ENCODE results near the gene LIN28B.

Gene LIN28B

GRCh38 chr6:105105094-105105493 is 148.2 kb downstream of the LIN28B start:
- in situ Hi-C loops (cut with MboI; ENCODE audit: low sequenced_read_pairs), result no loop called here

- in situ Hi-C loops (cut with MboI; ENCODE audit: low sequenced_read_pairs), result no loop called here
Observed at GRCh38 chr6:105106260-105106659, 149.4 kb downstream of the LIN28B start.

- in situ Hi-C loops (cut with MboI; ENCODE audit: low sequenced_read_pairs), result no loop called here
Observed at GRCh38 chr6:105107207-105107606, 150.3 kb downstream of the LIN28B start.

GRCh38 chr6:105108631-105109262 is 151.8 kb downstream of the LIN28B start:
- in situ Hi-C loops (cut with MboI; ENCODE audit: low sequenced_read_pairs), result no loop called here

- in situ Hi-C loops (cut with MboI; ENCODE audit: low sequenced_read_pairs), result no loop called here
Observed at GRCh38 chr6:105109955-105110895, 153.3 kb downstream of the LIN28B start.

GRCh38 chr6:105111105-105111504 is 154.2 kb downstream of the LIN28B start:
- in situ Hi-C loops (cut with MboI; ENCODE audit: low sequenced_read_pairs), result no loop called here

- in situ Hi-C loops (cut with MboI; ENCODE audit: low sequenced_read_pairs), result no loop called here
Observed at GRCh38 chr6:105111871-105112270, 155.0 kb downstream of the LIN28B start.

- in situ Hi-C loops (cut with MboI; ENCODE audit: low sequenced_read_pairs), result no loop called here
Observed at GRCh38 chr6:105112577-105112976, 155.7 kb downstream of the LIN28B start.

GRCh38 chr6:105113422-105113821 is 156.5 kb downstream of the LIN28B start:
- in situ Hi-C loops (cut with MboI; ENCODE audit: low sequenced_read_pairs), result no loop called here

- in situ Hi-C loops (cut with MboI; ENCODE audit: low sequenced_read_pairs), result no loop called here
Observed at GRCh38 chr6:105116150-105116549, 159.2 kb downstream of the LIN28B start.

- in situ Hi-C loops (cut with MboI; ENCODE audit: low sequenced_read_pairs), result no loop called here
Observed at GRCh38 chr6:105120570-105120969, 163.7 kb downstream of the LIN28B start.

GRCh38 chr6:105121981-105122380 is 165.1 kb downstream of the LIN28B start:
- in situ Hi-C loops (cut with MboI; ENCODE audit: low sequenced_read_pairs), result no loop called here

GRCh38 chr6:105122717-105123116 is 165.8 kb downstream of the LIN28B start:
- in situ Hi-C loops (cut with MboI; ENCODE audit: low sequenced_read_pairs), result no loop called here

Measured in HL-60/S4 treated with retinoic acid at 250 ng/mL for 4 days and 3 days (cell line).